GM21360 (cell line): ENCODE measurements around the gene NR3C2.
"Not testable (repeated sequence)": the region's sequence is repeated elsewhere in the genome, so short reads cannot be mapped to it uniquely, and the experiment has no call there.

Experiments used
- ATAC-seq: cut with Tn5 transposase; IDR thresholded peaks from one replicate; pipeline ENCODE4 v1.9.1; 2021; ENCODE audit warnings: mild to moderate bottlenecking, moderate library complexity; ENCODE audit not compliant: unreplicated experiment

The NR3C2 gene

GRCh38 chr4:148116264-148116663 lies 325.9 kb downstream of the NR3C2 start:
- no peak for ATAC-seq

- no peak for ATAC-seq
Observed at GRCh38 chr4:148114436-148114835, 327.8 kb downstream of the NR3C2 start.

- no peak for ATAC-seq
Observed at GRCh38 chr4:148112231-148112982, 329.8 kb downstream of the NR3C2 start.

- no peak for ATAC-seq
Observed at GRCh38 chr4:148110169-148110568, 332.0 kb downstream of the NR3C2 start.

GRCh38 chr4:148109216-148109615 lies 333.0 kb downstream of the NR3C2 start:
- no peak for ATAC-seq

GRCh38 chr4:148108766-148109165 lies 333.4 kb downstream of the NR3C2 start:
- ATAC-seq, result no peak

GRCh38 chr4:148103597-148104355 lies 338.4 kb downstream of the NR3C2 start:
- ATAC-seq, result no peak

- no peak for ATAC-seq
Observed at GRCh38 chr4:148101790-148102189, 340.4 kb downstream of the NR3C2 start.

DNA sequence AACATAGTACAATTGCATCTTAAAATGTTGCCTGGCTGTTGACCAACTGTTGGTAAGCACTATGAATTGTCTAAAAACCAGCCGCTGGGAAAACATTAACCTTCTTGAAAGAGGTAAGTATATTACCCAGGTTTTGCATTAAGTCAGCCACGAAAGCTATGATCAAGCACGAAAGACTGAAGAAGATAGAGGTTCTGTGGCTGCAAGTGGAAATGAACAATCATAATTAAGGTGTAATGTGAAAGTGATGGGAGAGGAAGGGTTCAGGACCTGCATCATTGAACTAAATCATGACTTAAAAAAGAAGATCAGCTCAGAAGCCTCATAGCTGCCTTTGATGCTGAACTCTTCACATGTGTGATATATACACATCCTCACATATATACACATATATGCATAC lies 341.0 kb downstream of the NR3C2 start:
- ATAC-seq, result no peak

DNA sequence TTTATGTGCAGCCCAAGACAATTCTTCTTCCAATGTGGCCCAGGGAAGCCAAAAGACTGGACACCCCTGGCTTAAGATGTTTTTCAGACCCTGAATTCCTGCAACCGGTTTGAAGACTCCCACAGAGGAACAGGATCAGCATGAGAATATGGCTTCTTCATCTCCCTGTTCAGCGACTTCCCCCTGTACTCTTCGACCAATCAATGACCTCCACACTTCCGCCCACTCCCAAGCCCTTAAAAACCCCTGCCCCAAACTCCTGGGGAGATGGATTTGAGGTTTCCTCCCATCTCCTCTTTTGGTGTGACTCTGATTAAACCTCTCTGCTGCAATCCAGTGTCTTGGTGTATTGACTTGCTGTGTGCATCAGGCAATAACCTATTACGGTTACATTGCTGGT lies 344.4 kb downstream of the NR3C2 start:
- ATAC-seq, result no peak

- ATAC-seq, result no peak
Observed at GRCh38 chr4:148095346-148095923, 346.8 kb downstream of the NR3C2 start.

GRCh38 chr4:148094149-148094548 lies 348.1 kb downstream of the NR3C2 start:
- ATAC-seq, result no peak

- no peak for ATAC-seq
Observed at GRCh38 chr4:148093065-148093464, 349.1 kb downstream of the NR3C2 start.

DNA sequence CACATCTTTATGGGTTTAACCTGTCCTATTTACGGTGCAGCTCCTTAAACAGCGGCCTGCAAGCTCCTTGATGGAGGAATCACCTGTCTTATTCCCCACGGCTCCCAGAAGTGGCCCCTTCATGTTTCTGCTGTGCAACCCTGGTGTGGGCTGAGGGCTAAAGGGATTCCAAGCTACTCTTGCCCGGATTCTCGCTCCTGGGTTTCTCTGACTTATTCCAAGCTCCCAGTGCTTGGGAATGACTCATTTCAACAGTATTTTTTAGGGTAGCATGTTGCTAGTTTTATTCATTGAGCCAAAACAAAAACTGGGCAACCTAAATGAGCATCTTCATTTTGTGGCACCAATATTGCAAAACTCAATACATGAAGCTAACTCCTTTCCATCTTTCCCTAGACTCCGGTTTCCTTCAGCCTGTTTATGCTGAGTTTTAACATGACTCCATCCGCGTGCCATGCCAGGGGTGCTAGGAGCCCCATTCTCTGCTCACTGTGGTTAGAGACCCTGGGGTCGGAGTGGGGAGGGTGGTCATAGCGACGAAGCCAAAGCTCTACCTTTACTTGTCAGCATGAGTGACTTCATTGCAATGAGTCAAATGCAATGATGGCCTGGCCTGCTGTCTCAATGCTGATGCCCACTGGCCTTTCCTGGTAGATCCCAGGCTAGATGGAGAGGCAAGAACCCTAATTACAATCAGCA lies 349.7 kb downstream of the NR3C2 start:
- no peak for ATAC-seq

DNA sequence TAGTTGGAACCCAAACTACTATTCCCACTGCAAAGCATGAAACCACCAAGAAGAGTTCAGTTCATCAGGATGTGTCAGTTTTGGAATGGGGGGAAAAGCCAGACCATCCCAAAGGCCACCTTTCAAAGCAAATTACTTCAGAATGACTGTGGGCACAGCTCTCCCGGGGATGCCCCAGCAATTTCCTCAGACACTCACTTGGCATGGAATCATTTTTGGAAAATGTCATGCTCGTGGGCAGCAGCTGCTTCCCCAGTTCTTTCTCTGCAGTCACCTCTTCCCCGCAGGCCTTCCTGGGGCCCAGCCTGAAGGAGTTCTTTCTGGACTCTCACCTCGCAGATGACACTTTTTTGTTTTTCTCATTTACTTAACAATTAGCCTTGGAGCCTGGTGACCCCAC lies 350.3 kb downstream of the NR3C2 start:
- ATAC-seq, result no peak

GRCh38 chr4:148090503-148091476 lies 351.4 kb downstream of the NR3C2 start:
- no peak for ATAC-seq

- no peak for ATAC-seq
Observed at GRCh38 chr4:148090029-148090428, 352.2 kb downstream of the NR3C2 start.

DNA sequence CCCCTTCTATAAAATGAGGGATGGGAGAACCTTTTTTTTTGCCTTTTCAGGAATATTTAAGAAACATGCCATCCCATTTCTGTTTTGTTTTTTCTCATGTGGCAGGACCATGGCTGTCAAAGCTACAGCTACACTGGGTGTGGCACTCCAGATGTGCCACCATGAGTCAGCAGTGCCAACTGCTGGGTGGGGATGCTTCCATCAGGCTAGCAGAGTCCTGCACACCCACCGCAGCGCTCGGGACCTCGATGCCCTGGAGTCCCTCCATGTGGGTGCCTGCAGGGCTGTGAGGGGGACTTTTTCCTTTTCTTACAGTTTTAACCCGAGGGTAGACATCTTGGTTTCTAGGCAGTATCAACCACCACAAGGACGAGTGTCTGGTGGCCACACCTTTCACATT lies 352.6 kb downstream of the NR3C2 start:
- no peak for ATAC-seq

DNA sequence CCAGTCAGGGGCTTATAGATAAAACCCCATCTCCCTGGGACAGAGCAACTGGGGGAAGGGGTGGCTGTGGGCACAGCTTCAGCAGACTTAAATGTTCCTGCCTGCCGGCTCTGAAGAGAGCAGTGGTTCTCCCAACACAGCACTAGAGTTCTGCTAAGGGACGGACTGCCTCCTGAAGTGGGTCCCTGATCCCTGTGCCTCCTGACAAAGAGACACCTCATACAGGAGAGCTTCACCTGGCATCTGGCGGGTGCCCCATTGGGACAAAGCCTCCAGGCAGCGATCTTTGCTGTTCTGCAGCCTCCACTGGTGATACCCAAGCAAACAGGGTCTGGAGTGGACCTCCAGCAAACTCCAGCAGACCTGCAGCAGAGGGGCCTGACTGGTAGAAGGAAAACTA lies 359.1 kb downstream of the NR3C2 start:
- not testable (repeated sequence) for ATAC-seq

DNA sequence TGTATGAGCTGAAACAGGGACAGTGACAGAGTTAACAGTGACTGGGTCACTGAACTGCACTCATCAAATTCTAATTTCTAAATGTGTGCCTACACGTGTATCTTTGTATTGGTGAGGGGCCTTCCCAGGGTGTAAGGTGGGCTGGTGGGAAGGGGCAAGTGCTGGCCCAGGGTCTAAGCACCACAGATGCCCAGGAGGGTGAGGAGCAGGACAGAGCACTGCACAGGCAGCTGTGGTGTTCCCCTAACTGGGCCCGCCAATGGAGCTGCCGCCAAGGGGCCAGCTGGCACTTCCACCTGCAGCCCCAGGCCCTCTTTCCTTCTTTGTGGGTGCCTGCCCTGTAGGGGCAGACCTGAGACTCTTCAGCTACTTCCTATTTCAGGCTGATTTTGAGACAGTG lies 360.5 kb downstream of the NR3C2 start:
- ATAC-seq, result no peak
